OCI-LY1 (cell line): ENCODE measurements around the gene MIA2.
"Not testable (repeated sequence)": the region's sequence is repeated elsewhere in the genome, so short reads cannot be mapped to it uniquely, and the experiment has no call there.

Source experiments
- H2AFZ ChIP-seq: fragments of 200-600 bp; sonication (generic), shearing (Covaris generic); 2 replicates; pipeline ENCODE4 v1.6.0; 2014; ENCODE audit warnings: antibody characterized with exemption, mild to moderate bottlenecking, low read length
- H3F3A ChIP-seq: fragments of 200-600 bp; sonication (generic), shearing (Covaris generic); 2 replicates; pipeline ENCODE4 v1.6.0; 2014; ENCODE audit warnings: mild to moderate bottlenecking, antibody characterized with exemption, low read length, moderate library complexity; ENCODE audit not compliant: insufficient read depth
- H3K27ac ChIP-seq: fragments of 200-600 bp; sonication (generic); 2 replicates; pipeline ENCODE4 v1.5.1; 2014; ENCODE audit warnings: low read length, mixed run types, mild to moderate bottlenecking, low read depth; ENCODE audit not compliant: poor library complexity, severe bottlenecking
- H3K27me3 ChIP-seq: fragments of 200-600 bp; sonication (generic); 2 replicates; pipeline ENCODE4 v1.6.0; 2014; ENCODE audit warnings: antibody characterized with exemption, mild to moderate bottlenecking, low read length, moderate library complexity; ENCODE audit not compliant: insufficient read depth
- H3K36me3 ChIP-seq: fragments of 200-600 bp; sonication (generic); 2 replicates; pipeline ENCODE4 v1.6.1; 2014; ENCODE audit warnings: mild to moderate bottlenecking, antibody characterized with exemption, low read length, moderate library complexity, mixed read lengths; ENCODE audit not compliant: insufficient read depth
- H3K4me1 ChIP-seq: fragments of 200-600 bp; sonication (generic); 2 replicates; pipeline ENCODE4 v1.5.1; 2014; ENCODE audit warnings: mild to moderate bottlenecking, low read length, moderate library complexity; ENCODE audit not compliant: insufficient read depth, severe bottlenecking
- H3K4me2 ChIP-seq: fragments of 200-600 bp; sonication (generic), shearing (Covaris generic); 2 replicates; pipeline ENCODE4 v1.6.1; 2014; ENCODE audit warnings: low read length
- H3K4me3 ChIP-seq: fragments of 200-600 bp; sonication (generic); 2 replicates; pipeline ENCODE4 v1.5.1; 2014; ENCODE audit warnings: low read length, low read depth, mild to moderate bottlenecking, mixed read lengths; ENCODE audit not compliant: poor library complexity, severe bottlenecking
- H3K79me2 ChIP-seq: fragments of 200-600 bp; shearing (Covaris generic); 2 replicates; pipeline ENCODE4 v1.6.1; 2016; ENCODE audit warnings: mixed run types, low read length, mixed read lengths; ENCODE audit not compliant: insufficient read depth
- H3K9ac ChIP-seq: fragments of 200-600 bp; sonication (generic), shearing (Covaris generic); 2 replicates; pipeline ENCODE4 v1.6.1; 2014; ENCODE audit warnings: mild to moderate bottlenecking, low read length, mixed read lengths
- H3K9me2 ChIP-seq: fragments of 200-600 bp; sonication (generic), shearing (Covaris generic); 2 replicates; pipeline ENCODE4 v1.6.1; 2014; ENCODE audit warnings: low read depth, mild to moderate bottlenecking, low read length, mixed read lengths
- H3K9me3 ChIP-seq: fragments of 200-600 bp; shearing (Covaris generic); 2 replicates; pipeline ENCODE4 v1.6.1; 2014; ENCODE audit warnings: low read length, mixed read lengths
- H4K20me1 ChIP-seq: fragments of 200-600 bp; sonication (generic), shearing (Covaris generic); 2 replicates; pipeline ENCODE4 v1.6.0; 2016; ENCODE audit warnings: mild to moderate bottlenecking, low read length; ENCODE audit not compliant: insufficient read depth
- EZH2 ChIP-seq: fragments of 200-600 bp; sonication (generic), shearing (Covaris generic); IDR thresholded peaks from 2 replicates; pipeline ENCODE4 v1.8.0; 2017; ENCODE audit warnings: borderline replicate concordance, mixed run types, mild to moderate bottlenecking, antibody characterized with exemption, low read length, moderate library complexity, mixed read lengths
- TF ChIP-seq, protein P1 (sequence below): fragments of 200-600 bp; sonication (generic), shearing (Covaris generic); IDR thresholded peaks from 2 replicates; pipeline ENCODE4 v1.5.1; 2017; ENCODE audit warnings: mild to moderate bottlenecking, antibody characterized with exemption, low read length, moderate library complexity, mixed read lengths

The MIA2 gene

DNA sequence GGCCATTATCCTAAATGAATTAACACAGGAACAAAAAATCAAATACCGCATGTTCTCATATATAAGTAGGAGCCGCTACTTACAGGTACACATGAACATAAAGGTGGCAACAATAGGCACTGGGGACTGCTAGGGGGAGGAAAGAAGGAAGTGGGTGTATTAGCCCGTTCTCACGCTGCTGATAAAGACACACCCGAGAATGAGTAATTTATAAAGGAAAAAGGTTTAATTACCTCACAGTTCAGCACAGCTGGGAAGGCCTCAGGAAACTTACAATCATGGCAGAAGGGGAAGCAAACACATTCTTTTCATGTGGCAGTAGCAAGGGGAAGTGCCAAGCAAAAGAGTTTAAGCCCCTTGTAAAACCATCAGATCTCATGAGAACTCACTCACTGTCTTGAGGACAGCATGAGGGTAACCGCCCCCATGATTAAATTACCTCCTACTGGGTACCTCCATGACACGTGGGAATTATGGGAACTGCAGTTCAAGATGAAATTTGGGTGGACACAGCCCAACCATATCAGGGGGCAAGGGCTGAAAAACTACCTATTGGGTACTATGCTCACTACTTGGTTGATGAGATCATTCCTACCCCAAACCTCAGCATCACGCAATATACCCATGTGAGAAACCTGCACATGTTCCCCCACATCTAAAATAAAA, 16.4 kb upstream of the MIA2 start:
- TF ChIP-seq EZH2, result no peak
- TF ChIP-seq, protein P1, sequence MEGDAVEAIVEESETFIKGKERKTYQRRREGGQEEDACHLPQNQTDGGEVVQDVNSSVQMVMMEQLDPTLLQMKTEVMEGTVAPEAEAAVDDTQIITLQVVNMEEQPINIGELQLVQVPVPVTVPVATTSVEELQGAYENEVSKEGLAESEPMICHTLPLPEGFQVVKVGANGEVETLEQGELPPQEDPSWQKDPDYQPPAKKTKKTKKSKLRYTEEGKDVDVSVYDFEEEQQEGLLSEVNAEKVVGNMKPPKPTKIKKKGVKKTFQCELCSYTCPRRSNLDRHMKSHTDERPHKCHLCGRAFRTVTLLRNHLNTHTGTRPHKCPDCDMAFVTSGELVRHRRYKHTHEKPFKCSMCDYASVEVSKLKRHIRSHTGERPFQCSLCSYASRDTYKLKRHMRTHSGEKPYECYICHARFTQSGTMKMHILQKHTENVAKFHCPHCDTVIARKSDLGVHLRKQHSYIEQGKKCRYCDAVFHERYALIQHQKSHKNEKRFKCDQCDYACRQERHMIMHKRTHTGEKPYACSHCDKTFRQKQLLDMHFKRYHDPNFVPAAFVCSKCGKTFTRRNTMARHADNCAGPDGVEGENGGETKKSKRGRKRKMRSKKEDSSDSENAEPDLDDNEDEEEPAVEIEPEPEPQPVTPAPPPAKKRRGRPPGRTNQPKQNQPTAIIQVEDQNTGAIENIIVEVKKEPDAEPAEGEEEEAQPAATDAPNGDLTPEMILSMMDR, result no peak
- H2AFZ ChIP-seq, result no peak overlapping the region

DNA sequence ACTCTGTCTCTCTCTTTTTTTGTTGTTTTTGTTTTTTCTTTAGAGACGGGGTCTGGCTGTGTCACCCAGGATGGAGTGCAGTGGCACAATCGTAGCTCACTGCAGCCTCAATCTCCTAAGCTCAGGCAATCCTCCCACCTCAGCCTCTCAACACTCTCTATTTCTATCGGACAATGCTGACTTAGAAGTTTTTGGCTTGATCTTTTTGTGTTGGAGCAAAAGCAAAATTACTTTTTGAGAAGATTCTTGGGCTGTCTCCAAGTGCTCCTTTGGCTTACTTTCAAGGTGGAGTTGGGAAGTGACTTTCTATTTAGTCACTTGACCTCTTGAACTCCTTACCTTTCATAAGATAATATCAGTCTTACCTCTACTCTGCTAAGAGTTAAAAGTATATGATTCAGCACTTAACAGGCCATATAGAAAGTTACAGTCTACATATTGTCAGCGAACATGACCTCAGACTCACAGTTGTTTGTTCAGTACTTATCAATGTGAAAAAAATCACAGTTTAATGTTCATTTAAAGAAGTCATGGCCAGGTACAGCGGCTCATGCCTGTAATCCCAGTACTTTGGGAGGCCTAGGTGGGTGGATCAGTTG, 15.4 kb upstream of the MIA2 start:
- no peak overlapping the region for H3K27ac ChIP-seq
- H3K27me3 ChIP-seq, result no peaks in the 10 kb centered on the region
- no peak overlapping the region for H3K4me3 ChIP-seq
- H3K9me3 ChIP-seq, result no peaks in the 10 kb centered on the region
- no peak for TF ChIP-seq EZH2
- TF ChIP-seq, protein P1, result no peak
- H3K36me3 ChIP-seq, result no peaks in the 10 kb centered on the region
- H3K4me2 ChIP-seq, result no peak overlapping the region
- no peak overlapping the region for H2AFZ ChIP-seq
- H3K4me1 ChIP-seq, result peaks cover 10% of the 10 kb centered on the region
- no peaks in the 10 kb centered on the region for H4K20me1 ChIP-seq
- no peaks in the 10 kb centered on the region for H3K9me2 ChIP-seq
- no peaks in the 10 kb centered on the region for H3F3A ChIP-seq
- H3K9ac ChIP-seq, result no peak overlapping the region
- H3K79me2 ChIP-seq, result no peaks in the 10 kb centered on the region

More for the DNA sequence above, 16.4 kb upstream of the MIA2 start:
- H3F3A ChIP-seq, result no peaks in the 10 kb centered on the region
- H3K4me2 ChIP-seq, result no peak overlapping the region
- no peaks in the 10 kb centered on the region for H3K36me3 ChIP-seq
- no peak overlapping the region for H3K27ac ChIP-seq
- no peaks in the 10 kb centered on the region for H3K9me2 ChIP-seq
- no peaks in the 10 kb centered on the region for H3K79me2 ChIP-seq
- H3K4me3 ChIP-seq, result no peak overlapping the region
- no peak overlapping the region for H3K9ac ChIP-seq
- no peaks in the 10 kb centered on the region for H3K27me3 ChIP-seq
- no peaks in the 10 kb centered on the region for H4K20me1 ChIP-seq
- H3K4me1 ChIP-seq, result peaks cover 10% of the 10 kb centered on the region
- H3K9me3 ChIP-seq, result no peaks in the 10 kb centered on the region

DNA sequence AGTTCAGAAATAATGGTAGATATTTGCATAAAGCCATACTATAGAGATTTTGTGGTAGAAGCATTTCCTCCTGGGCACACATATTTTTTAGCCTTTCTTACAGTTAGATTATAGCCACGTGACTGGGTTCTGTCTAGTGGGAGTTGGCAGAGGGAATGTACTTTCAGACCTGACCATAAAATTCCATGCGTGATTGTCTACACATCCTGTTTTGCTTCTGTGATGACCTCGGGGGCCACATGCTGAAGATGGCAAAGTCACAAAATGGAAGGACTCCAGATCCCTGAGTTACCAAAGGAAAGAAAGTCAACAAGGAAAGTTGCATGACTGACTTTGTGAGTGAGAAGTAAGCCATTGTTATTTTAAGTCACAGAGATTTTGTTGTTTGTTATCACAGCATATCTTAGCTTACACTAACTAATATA, 14.6 kb upstream of the MIA2 start:
- Histone ChIP-seq H3K27me3 (no peaks in the 10 kb centered on the region), H3F3A (no peaks in the 10 kb centered on the region), H3K9ac (no peak overlapping the region), H3K4me2 (no peak overlapping the region), H2AFZ (no peak overlapping the region), H3K4me1 (peaks cover 10% of the 10 kb centered on the region), H3K9me2 (no peaks in the 10 kb centered on the region), H3K4me3 (no peak overlapping the region), H4K20me1 (no peaks in the 10 kb centered on the region), H3K79me2 (no peaks in the 10 kb centered on the region), H3K27ac (no peak overlapping the region), H3K9me3 (no peaks in the 10 kb centered on the region), H3K36me3 (no peaks in the 10 kb centered on the region)
- TF ChIP-seq, protein P1, result no peak
- TF ChIP-seq EZH2, result no peak

DNA sequence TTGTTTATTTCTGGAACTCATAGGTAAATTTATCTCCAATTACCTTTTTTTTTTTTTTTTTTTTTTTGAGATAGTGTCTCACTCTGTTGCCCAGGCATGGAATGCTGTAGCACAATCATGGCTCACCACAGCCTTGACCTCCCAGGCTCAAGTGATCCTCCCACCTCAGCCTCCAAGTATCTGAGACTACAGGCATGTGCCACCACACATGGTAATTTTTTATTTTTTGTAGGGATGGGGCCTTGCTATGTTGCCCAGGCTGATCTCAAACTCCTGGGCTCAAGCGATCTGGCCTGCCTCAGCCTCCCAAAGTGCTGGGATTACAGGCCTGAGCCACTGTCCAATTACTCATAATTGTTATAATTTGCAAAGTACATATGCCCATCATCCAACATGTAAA, 13.2 kb upstream of the MIA2 start:
- not testable (repeated sequence) for H3K9ac ChIP-seq, H4K20me1 ChIP-seq, H3K36me3 ChIP-seq, H3K27me3 ChIP-seq, H3K9me3 ChIP-seq, H3K27ac ChIP-seq, H3K79me2 ChIP-seq, H3K9me2 ChIP-seq, H3K4me3 ChIP-seq, H2AFZ ChIP-seq, H3F3A ChIP-seq, H3K4me2 ChIP-seq
- H3K4me1 ChIP-seq, result peaks cover 10% of the 10 kb centered on the region
